Tongue (tissue), 3 donors: ENCODE measurements around the gene SMC4. TPM values are rescaled to one million over a fixed set of nuclear protein-coding genes. Genes with fewer than 3 reads are reported as not detected.

Experiments used
- DNase-seq: peaks from one replicate; pipeline ENCODE4 v3.0.0-alpha.2; 2015
- small RNA-seq: library from RNA; depleted of rRNA; stranded (forward); fragments of <200 nt; gene quantifications from one replicate; pipeline ENCODE3, GENCODE V24; 2014; ENCODE audit warnings: low replicate concordance
- total RNA-seq: library from RNA; depleted of rRNA; stranded (reverse); fragments of >200 nt; gene quantifications from one replicate; pipeline ENCODE4 v1.2.3, GENCODE V29; 2014

SMC4 gene
- total RNA-seq, 1 donor from 2014 or later, result 120 TPM

DNA sequence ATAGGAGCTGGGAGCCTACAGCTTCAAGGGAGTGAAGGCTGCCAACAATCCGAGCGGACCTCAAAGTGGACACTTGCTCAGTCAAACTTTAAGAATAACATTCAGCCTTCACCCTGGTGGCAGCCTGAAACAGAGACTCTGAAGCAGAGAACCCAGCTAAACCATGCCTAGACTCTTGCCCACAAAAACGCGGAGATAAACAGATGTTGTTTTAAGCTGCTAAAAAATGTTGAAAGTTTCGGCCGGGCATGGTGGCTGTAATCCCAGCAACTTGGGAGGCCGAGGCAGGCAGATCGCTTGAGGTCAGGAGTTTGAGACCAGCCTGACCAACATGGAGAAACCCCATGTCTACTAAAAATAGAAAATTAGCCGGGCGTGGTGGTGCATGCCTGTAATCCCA, 79.9 kb downstream of the SMC4 start:
- no peak for DNase-seq

DNA sequence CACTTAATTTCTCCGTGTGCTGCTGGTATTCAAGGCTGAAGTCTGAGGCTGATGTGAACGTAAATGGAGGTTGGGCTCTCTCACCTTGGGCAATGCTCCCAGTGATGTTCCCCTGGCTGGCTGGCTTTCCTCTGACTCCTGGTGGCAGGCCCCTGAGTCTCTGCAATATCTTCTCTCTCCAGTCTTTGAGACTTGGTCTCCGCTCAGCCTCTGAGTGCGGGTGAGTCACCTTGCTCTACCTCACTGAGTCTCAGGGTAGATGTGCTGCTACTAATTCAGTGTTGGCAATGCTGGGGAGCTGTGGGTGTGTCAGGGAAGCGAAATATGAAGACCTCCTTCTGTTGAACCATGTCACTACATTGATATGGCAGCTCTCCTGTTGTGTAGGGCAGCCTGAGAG, 81.5 kb downstream of the SMC4 start:
- no peak for DNase-seq

DNA sequence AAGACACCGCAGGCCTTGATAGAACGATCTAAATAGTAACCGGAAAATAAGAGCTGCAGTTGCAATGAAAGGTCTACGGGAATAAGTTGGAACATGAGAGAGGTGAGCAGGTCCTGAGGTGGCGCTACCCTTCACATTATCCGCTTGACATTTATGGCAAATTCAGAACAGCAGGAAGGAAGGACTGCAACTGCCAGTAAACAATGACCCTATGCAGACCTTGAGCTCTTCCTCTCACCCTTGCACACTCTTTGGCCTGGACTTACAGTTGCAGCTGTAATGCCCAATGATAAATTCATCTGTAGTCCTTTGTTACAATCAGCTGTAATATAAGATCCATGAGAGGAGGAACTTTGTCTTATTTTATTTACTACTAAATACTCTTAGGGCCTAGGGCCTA, 82.4 kb downstream of the SMC4 start:
- no peak for DNase-seq

DNA sequence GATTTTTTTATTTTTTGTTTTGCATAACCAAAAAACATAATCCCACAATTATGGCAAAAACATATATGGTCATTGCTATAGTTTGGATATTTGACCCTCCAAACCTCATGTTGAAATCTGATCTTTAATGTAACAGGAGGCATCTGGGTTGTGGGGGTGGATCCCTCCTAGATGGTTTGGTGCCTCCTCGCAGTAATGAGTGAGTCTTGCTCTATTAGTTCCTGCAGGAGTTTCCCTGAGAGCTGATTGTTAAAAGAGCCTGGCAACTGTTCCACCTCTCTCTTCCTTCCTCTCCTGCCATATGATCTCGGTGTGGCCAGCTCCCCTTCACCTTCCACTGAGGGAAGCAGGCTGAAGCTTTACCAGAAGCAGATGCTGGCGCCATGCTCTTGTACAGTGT, 83.3 kb downstream of the SMC4 start:
- no peak for DNase-seq

Small RNA genes lying within 50 kb of the gene (small RNA-seq; reads per million reads assigned to genes)
- 40.4 reads per million, percentile 96 among the genes with 10 or more reads in this experiment for gene MIR15B
- 24.2 reads per million, percentile 95 among the genes with 10 or more reads in this experiment for gene MIR16-2
- not detected for gene RNU7-136P

Other genes starting within 250 kb of the SMC4 start
- not detected for gene C3orf80, start 174.2 kb upstream of the SMC4 start, total RNA-seq
- gene IFT80, start 425 bp upstream of the SMC4 start, total RNA-seq, result 51.7 TPM
- 24.3 TPM for gene TRIM59, start 50.1 kb downstream of the SMC4 start, total RNA-seq
- gene KPNA4, start 165.9 kb downstream of the SMC4 start, total RNA-seq, result 35.1 TPM